Posterior vena cava (tissue), 2 donors: ENCODE results near the gene BCKDHB. TPM values are rescaled to one million over a fixed set of nuclear protein-coding genes. Genes with fewer than 3 reads are reported as not detected.

Experiments
- DNase-seq: peaks from one replicate; pipeline ENCODE4 v3.0.0-alpha.2; 2020; ENCODE audit warnings: low spot score
- intact Hi-C, 2 donors: fragments of 100-400 bp; cut with DNase I; formaldehyde crosslinking; loops; one replicate each; pipeline versions ENCODE4 v1.14.1 to v1.14.2; 2022 to 2023
- total RNA-seq, 2 donors: library from RNA; stranded (reverse); fragmentation: NEBNext Ultra II Directional; extraction: Animal tissue kit (Norgen Biotek cat#: 25700); gene quantifications; one replicate each; pipeline ENCODE4 v1.2.1, GENCODE V29; 2021
- donor health status: DM: yes; HTN: yes; CAD: no.
- donor health status: DM: yes; HTN: yes; CAD: no.

BCKDHB gene
- total RNA-seq, 2 donors from 2014 or later = 9.6 to 15.7 TPM

DNA sequence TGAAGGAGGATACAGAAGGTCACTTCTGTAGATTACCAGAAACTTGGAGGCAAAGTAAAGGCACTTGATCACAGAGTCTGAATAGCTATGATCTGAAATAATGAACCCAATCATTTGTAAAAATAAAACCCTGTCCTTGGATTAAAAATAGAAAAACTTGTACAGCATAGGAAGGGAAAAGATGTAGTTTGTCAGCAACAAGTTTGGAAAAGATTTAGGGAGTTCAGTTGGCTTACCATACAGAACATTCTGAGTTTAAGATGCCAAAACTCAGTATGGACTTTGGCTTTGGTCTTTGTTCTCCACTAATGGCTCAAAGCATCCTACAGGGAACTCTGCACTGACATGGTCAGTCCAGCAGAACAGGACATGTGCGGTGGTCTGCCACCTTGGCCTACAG is 240.6 kb downstream of the BCKDHB start:
- intact Hi-C loops = no loop called here
- no peak for DNase-seq

GRCh38 chr6:80348263-80348662 is 241.8 kb downstream of the BCKDHB start:
- intact Hi-C loops = no loop called here
- DNase-seq = no peak

- intact Hi-C loops = no loop called here
- no peak for DNase-seq
Measured at GRCh38 chr6:80356000-80356399, 249.5 kb downstream of the BCKDHB start.

DNA sequence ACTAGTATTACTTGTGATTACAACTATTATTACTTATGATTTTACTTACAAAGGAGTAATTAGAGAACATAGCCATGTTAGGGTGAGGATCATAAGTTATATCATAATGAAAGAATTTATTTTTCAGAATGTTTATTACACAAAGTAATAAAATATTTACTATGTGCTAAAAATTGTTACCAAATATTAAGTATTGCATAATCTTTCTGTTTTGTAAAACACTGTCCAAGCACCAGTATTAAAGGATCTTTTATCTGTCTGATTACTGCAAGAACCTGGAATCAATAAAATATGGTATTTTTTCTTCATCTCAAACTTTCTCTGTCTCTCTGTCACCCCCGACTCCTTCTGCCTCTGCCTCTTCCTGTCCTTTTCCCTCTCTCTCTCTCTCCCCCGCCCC is 250.1 kb downstream of the BCKDHB start:
- DNase-seq = no peak
- intact Hi-C loops = no loop called here

- intact Hi-C loops = no loop called here
Measured at GRCh38 chr6:80357081-80357480, 250.6 kb downstream of the BCKDHB start.

GRCh38 chr6:80357674-80358073 is 251.2 kb downstream of the BCKDHB start:
- no peak for DNase-seq
- intact Hi-C loops = no loop called here

More at GRCh38 chr6:80357081-80357480, 250.6 kb downstream of the BCKDHB start:
- DNase-seq = no peak

GRCh38 chr6:80363501-80364122 is 257.1 kb downstream of the BCKDHB start:
- intact Hi-C loops = no loop called here
- no peak for DNase-seq

DNA sequence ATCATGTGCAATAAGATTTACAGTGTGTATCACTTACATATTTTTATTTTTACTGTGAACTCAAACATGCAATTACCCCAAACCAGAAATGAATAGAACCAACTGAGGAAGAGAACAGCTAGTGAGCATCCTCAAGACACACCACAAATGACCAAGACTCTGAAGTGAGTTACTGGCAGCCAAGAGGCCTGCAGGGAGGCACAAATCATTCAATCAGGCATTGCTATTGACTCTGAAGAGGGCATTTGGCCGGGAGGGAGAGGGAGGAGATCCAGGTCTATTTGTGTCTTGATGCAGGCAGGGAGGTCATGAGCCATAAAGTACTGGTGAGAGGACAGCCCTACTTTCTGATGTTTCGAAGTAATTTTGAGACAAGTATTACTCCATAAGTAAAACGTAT is 257.7 kb downstream of the BCKDHB start:
- no peak for DNase-seq
- intact Hi-C loops = no loop called here

DNA sequence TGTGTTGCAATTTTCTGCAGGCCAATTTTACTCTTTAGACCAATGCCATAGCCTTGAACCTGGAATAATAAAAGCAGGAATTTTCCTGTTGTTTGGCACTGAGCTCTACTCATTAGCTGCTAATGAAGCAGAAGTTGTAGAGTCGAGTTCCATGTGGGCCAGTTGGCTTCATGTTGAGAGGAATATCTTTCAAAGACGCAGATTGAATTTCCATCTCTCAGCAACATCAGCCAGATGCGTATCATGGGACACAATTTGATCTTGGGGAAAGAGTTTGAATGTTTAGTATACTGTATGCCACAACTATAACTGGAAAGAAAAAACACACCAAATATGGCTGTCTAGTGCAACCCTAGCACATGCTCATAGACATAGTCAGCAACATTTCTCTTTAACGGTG is 259.6 kb downstream of the BCKDHB start:
- no peak for DNase-seq
- intact Hi-C loops = no loop called here

DNA sequence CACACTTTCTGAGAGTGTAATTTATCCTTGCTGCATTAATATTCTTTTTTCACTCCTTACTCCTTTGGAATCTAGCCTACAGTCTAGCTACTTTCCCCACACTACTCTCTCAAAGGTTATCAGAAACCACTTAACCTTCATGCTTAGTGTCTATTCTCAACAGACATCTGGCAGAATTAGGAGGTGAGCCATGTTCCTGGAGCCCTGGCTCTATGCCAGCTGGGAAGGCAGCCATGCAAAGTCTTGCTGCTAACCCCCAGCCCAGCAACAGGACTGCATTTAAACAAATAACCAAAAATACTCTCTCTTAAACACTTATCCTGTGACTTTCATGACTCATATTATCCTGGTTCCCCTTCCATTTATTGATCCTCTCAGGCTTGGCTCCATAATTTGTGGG is 260.2 kb downstream of the BCKDHB start:
- intact Hi-C loops = no loop called here
- no peak for DNase-seq

DNA sequence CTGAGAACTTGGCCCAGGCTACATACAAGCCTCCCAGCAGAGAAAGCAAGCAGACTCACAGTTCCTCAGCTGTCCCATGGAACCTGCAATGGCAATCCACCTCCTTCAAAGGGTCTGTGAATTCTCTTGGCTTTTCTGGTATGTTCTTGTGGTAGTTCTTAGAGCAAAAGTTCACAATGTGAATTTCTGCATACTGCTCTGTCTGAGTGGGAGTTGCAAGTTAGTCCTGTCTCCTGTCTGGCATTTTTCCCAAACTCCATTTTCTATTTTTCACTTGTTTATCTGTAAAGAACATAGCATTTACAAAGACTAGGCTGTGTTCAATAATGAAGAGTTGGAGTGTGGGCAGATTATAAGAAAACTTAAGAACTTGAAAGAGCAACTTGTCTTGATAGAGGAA is 269.9 kb downstream of the BCKDHB start:
- intact Hi-C loops = loop anchor here in 1 of 2 donors (10.0 kb wide), 1 partner anchor 48 kb away; no protein-coding TSS in a partner anchor
- DNase-seq = no peak

DNA sequence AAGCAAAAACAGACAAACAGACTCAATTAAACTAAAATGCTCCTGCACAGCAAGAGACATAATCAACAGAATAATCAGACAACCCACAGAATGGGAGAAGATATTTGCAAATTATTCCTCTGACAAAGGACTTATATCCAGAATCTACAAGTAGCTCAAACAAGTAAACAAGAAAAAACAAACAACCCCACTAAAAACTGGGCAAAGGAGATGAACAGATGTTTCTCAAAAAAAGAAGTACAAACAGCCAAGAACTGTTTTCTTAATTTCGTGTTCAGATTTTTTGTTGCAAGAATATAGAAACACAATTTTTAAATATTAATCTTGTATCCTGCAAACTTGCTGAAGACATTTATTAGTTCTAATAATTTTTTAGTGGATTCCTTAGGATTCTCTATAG is 274.1 kb downstream of the BCKDHB start:
- no peak for DNase-seq
- intact Hi-C loops = no loop called here

- intact Hi-C loops = no loop called here
- DNase-seq = no peak
Measured at GRCh38 chr6:80382811-80383210, 276.3 kb downstream of the BCKDHB start.

GRCh38 chr6:80388507-80388906 is 282.0 kb downstream of the BCKDHB start:
- DNase-seq = no peak
- intact Hi-C loops = no loop called here

Other genes starting within 250 kb of the BCKDHB start
- 1 to 10 TPM; 1.8 to 1.9 TPM for gene ELOVL4, start 159.1 kb upstream of the BCKDHB start, total RNA-seq
- under 1 TPM; 0.24 to 0.88 TPM for gene TTK, start 102.0 kb upstream of the BCKDHB start, total RNA-seq